OCI-LY3 (cell line): ENCODE data around the gene SYNJ1.

Source experiments
- EZH2phosphoT487 ChIP-seq: fragments of 200-600 bp; shearing (Covaris generic); IDR thresholded peaks from 2 replicates; pipeline ENCODE4 v1.6.1; 2018; ENCODE audit warnings: antibody characterized with exemption, mixed run types, low read depth
- TF ChIP-seq, protein P1 (sequence below): fragments of 200-600, 300-600 bp; sonication (generic); IDR thresholded peaks from 2 replicates; pipeline ENCODE4 v1.5.1; 2014; ENCODE audit warnings: antibody characterized with exemption, low read length, low read depth

GRCh38 chr21:32728848-32729247, 1.0 kb upstream of the SYNJ1 start:
- TF ChIP-seq, protein P1, sequence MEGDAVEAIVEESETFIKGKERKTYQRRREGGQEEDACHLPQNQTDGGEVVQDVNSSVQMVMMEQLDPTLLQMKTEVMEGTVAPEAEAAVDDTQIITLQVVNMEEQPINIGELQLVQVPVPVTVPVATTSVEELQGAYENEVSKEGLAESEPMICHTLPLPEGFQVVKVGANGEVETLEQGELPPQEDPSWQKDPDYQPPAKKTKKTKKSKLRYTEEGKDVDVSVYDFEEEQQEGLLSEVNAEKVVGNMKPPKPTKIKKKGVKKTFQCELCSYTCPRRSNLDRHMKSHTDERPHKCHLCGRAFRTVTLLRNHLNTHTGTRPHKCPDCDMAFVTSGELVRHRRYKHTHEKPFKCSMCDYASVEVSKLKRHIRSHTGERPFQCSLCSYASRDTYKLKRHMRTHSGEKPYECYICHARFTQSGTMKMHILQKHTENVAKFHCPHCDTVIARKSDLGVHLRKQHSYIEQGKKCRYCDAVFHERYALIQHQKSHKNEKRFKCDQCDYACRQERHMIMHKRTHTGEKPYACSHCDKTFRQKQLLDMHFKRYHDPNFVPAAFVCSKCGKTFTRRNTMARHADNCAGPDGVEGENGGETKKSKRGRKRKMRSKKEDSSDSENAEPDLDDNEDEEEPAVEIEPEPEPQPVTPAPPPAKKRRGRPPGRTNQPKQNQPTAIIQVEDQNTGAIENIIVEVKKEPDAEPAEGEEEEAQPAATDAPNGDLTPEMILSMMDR = no peak
- no peak for TF ChIP-seq EZH2phosphoT487
